ENCODE results near the gene RARB.

RARB gene

GRCh38 chr3:25474052-25474451, 46.0 kb downstream of the RARB start:
- TF ChIP-seq ZNF70 (CRISPR knock-in tag; IDR thresholded peaks at IDR 0.05): no peak
- TF ChIP-seq ARNTL (CRISPR knock-in tag; IDR thresholded peaks at IDR 0.05; ENCODE audit: borderline replicate concordance, low read depth): no peak
- TF ChIP-seq PATZ1 (CRISPR knock-in tag; IDR thresholded peaks at IDR 0.05; ENCODE audit: borderline replicate concordance): no peak
- no peak for TF ChIP-seq OSR1 (CRISPR knock-in tag; IDR thresholded peaks at IDR 0.05)
- TF ChIP-seq ZFP3 (CRISPR knock-in tag; IDR thresholded peaks at IDR 0.05): no peak
- TF ChIP-seq GLIS3 (CRISPR knock-in tag; IDR thresholded peaks at IDR 0.05): no peak
- TF ChIP-seq BACH2 (CRISPR knock-in tag; IDR thresholded peaks at IDR 0.05; ENCODE audit: borderline replicate concordance): no peak
- no peak for ATAC-seq

- ATAC-seq: no peak
- no peak for TF ChIP-seq CREB5 (CRISPR knock-in tag; IDR thresholded peaks at IDR 0.05; ENCODE audit: low read depth)
- TF ChIP-seq TCF4 (CRISPR knock-in tag; IDR thresholded peaks at IDR 0.05; ENCODE audit: borderline replicate concordance): no peak
- no peak for TF ChIP-seq OSR1 (CRISPR knock-in tag; IDR thresholded peaks at IDR 0.05)
- no peak for TF ChIP-seq RARB (CRISPR knock-in tag; IDR thresholded peaks at IDR 0.05)
- no peak for TF ChIP-seq TOX (CRISPR knock-in tag; IDR thresholded peaks at IDR 0.05; ENCODE audit: borderline replicate concordance)
- TF ChIP-seq POU6F1 (CRISPR knock-in tag; IDR thresholded peaks at IDR 0.05; ENCODE audit: borderline replicate concordance, low read depth): no peak
- TF ChIP-seq ZNF70 (CRISPR knock-in tag; IDR thresholded peaks at IDR 0.05): no peak
- TF ChIP-seq ARNTL (CRISPR knock-in tag; IDR thresholded peaks at IDR 0.05; ENCODE audit: borderline replicate concordance, low read depth): no peak
- no peak for TF ChIP-seq ZFP3 (CRISPR knock-in tag; IDR thresholded peaks at IDR 0.05)
- TF ChIP-seq TSHZ2 (CRISPR knock-in tag; IDR thresholded peaks at IDR 0.05): no peak
- TF ChIP-seq PPARA (CRISPR knock-in tag; IDR thresholded peaks at IDR 0.05; ENCODE audit: borderline replicate concordance): no peak
Observed at GRCh38 chr3:25476639-25477038, 48.6 kb downstream of the RARB start.

GRCh38 chr3:25478211-25478757, 50.2 kb downstream of the RARB start:
- TF ChIP-seq TOX (CRISPR knock-in tag; IDR thresholded peaks at IDR 0.05; ENCODE audit: borderline replicate concordance) (no peak), PPARA (CRISPR knock-in tag; IDR thresholded peaks at IDR 0.05; ENCODE audit: borderline replicate concordance) (no peak), CREB5 (CRISPR knock-in tag; IDR thresholded peaks at IDR 0.05; ENCODE audit: low read depth) (no peak), CSDC2 (CRISPR knock-in tag; IDR thresholded peaks at IDR 0.05) (no peak), TSHZ2 (CRISPR knock-in tag; IDR thresholded peaks at IDR 0.05) (no peak), SNAI2 (CRISPR knock-in tag; IDR thresholded peaks at IDR 0.05) (no peak), RARB (CRISPR knock-in tag; IDR thresholded peaks at IDR 0.05) (no peak), BACH2 (CRISPR knock-in tag; IDR thresholded peaks at IDR 0.05; ENCODE audit: borderline replicate concordance) (no peak), ZNF70 (CRISPR knock-in tag; IDR thresholded peaks at IDR 0.05) (no peak), ZFP30 (CRISPR knock-in tag; IDR thresholded peaks at IDR 0.05) (no peak)

More at GRCh38 chr3:25478211-25478757, 50.2 kb downstream of the RARB start:
- ATAC-seq: no peak

Measured in SK-N-SH treated with all-trans-retinoic acid at 6 μM for 48 hours (cell line).